ENCODE results near the gene MTCL3.

Gene MTCL3

GRCh38 chr6:127459231-127459641 lies 59.9 kb downstream of the MTCL3 start, which contains the start of gene KIAA0408:
Gene KIAA0408 (minus strand): TSS chr6:127459389. CDS start chr6:127453981, 5,408 bp downstream.
- Histone ChIP-seq H3K4me1 (replicated peaks in 1 of 2) (peaks cover 0 to 14% of the 10 kb centered on the region in 2 donors), H3K27ac (no peak within 1 kb of the TSS), H3K4me3 (no peak within 1 kb of the TSS)
- peak in 7 of 8 experiments; percentile 18 to 93 (median 73) for ATAC-seq (replicated peaks in 6 of 8)
- 0 to 50% (median 22%) methylated on average over 2 to 4 of the region's 4 CpGs; no CpG with 5 or more reads in 2 of the 10 experiments for WGBS, 10 experiments
- in situ Hi-C loops (cut with MboI; ENCODE audit: low pct_unique_long_range_greater_than_20kb in 2 of 9, low sequenced_read_pairs in 9 of 9, unreplicated experiment in 9 of 9), result no loop called here

GRCh38 chr6:127458817-127459216 lies 60.3 kb downstream of the MTCL3 start:
- Histone ChIP-seq H3K4me3 (no peak overlapping the region), H3K4me1 (replicated peaks in 1 of 2) (peaks cover 0 to 19% of the 10 kb centered on the region in 2 donors), H3K27ac (no peak overlapping the region)
- ATAC-seq (replicated peaks in 6 of 8), result peak in 5 of 8 experiments; percentile 16 to 89 (median 76)
- in situ Hi-C loops (cut with MboI; ENCODE audit: low pct_unique_long_range_greater_than_20kb in 2 of 9, low sequenced_read_pairs in 9 of 9, unreplicated experiment in 9 of 9), result no loop called here
- WGBS, 10 experiments, result 0 to 95% (median 78%) methylated on average over 2 to 4 of the region's 4 CpGs

GRCh38 chr6:127458222-127458621 lies 60.9 kb downstream of the MTCL3 start:
- in situ Hi-C loops (cut with MboI; ENCODE audit: low pct_unique_long_range_greater_than_20kb in 2 of 9, low sequenced_read_pairs in 9 of 9, unreplicated experiment in 9 of 9), result no loop called here
- Histone ChIP-seq H3K27ac (no peak overlapping the region), H3K4me1 (replicated peaks in 1 of 2) (peaks cover 0 to 20% of the 10 kb centered on the region in 2 donors), H3K4me3 (no peak overlapping the region)
- 11 to 100% (median 83%) methylated on average over 1 to 3 of the region's 3 CpGs for WGBS, 10 experiments
- ATAC-seq (replicated peaks in 6 of 8), result no peak

- 33 to 100% (median 85%) methylated on average over 1 to 3 of the region's 3 CpGs; no CpG with 5 or more reads in 1 of the 10 experiments for WGBS, 10 experiments
- in situ Hi-C loops (cut with MboI; ENCODE audit: low pct_unique_long_range_greater_than_20kb in 2 of 9, low sequenced_read_pairs in 9 of 9, unreplicated experiment in 9 of 9), result no loop called here
- ATAC-seq (replicated peaks in 6 of 8), result peak in 2 of 8 experiments; percentile 20 to 22
- Histone ChIP-seq H3K27ac (no peak overlapping the region), H3K4me1 (replicated peaks in 1 of 2) (peaks cover 0 to 20% of the 10 kb centered on the region in 2 donors), H3K4me3 (no peak overlapping the region)
These were observed 61.6 kb downstream of the MTCL3 start for GRCh38 chr6:127457456-127458064.

- Histone ChIP-seq H3K4me1 (replicated peaks in 1 of 2) (peaks cover 0 to 20% of the 10 kb centered on the region in 2 donors), H3K4me3 (no peak overlapping the region), H3K27ac (no peak overlapping the region)
- no peak for ATAC-seq (replicated peaks in 6 of 8)
- 80 to 100% (median 95%) methylated on average over 1 to 3 of the region's 3 CpGs; no CpG with 5 or more reads in 1 of the 10 experiments for WGBS, 10 experiments
- in situ Hi-C loops (cut with MboI; ENCODE audit: low pct_unique_long_range_greater_than_20kb in 2 of 9, low sequenced_read_pairs in 9 of 9, unreplicated experiment in 9 of 9), result no loop called here
These were observed 62.7 kb downstream of the MTCL3 start for GRCh38 chr6:127456465-127456864.

GRCh38 chr6:127453845-127454619 lies 65.1 kb downstream of the MTCL3 start:
- H3K27ac ChIP-seq, result no peak overlapping the region
- WGBS, 10 experiments, result 28 to 100% (median 97%) methylated on average over 1 to 2 of the region's 2 CpGs
- no peak overlapping the region for H3K4me3 ChIP-seq
- peak; percentile 45 to 84 (median 60) for ATAC-seq (replicated peaks in 6 of 8)
- H3K4me1 ChIP-seq (replicated peaks in 1 of 2), result peaks cover 0 to 20% of the 10 kb centered on the region in 2 donors
- in situ Hi-C loops (cut with MboI; ENCODE audit: low pct_unique_long_range_greater_than_20kb in 2 of 9, low sequenced_read_pairs in 9 of 9, unreplicated experiment in 9 of 9), result no loop called here

- ATAC-seq (replicated peaks in 6 of 8), result peak in 1 of 8 experiments; percentile 38
- in situ Hi-C loops (cut with MboI; ENCODE audit: low pct_unique_long_range_greater_than_20kb in 2 of 9, low sequenced_read_pairs in 9 of 9, unreplicated experiment in 9 of 9), result no loop called here
- peaks cover 0 to 10% of the 10 kb centered on the region in 2 donors for H3K4me1 ChIP-seq (replicated peaks in 1 of 2)
- no peak overlapping the region for H3K27ac ChIP-seq
- H3K4me3 ChIP-seq, result no peak overlapping the region
These were observed 66.3 kb downstream of the MTCL3 start for GRCh38 chr6:127452803-127453202.

GRCh38 chr6:127451388-127451787 lies 67.7 kb downstream of the MTCL3 start:
- Histone ChIP-seq H3K4me1 (replicated peaks in 1 of 2) (peaks cover 0 to 10% of the 10 kb centered on the region in 2 donors), H3K4me3 (no peak overlapping the region), H3K27ac (no peak overlapping the region)
- WGBS, 10 experiments, result 88 to 100% (median 94%) methylated on average over 2 to 3 of the region's 3 CpGs; no CpG with 5 or more reads in 1 of the 10 experiments
- ATAC-seq (replicated peaks in 6 of 8), result no peak
- in situ Hi-C loops (cut with MboI; ENCODE audit: low pct_unique_long_range_greater_than_20kb in 2 of 9, low sequenced_read_pairs in 9 of 9, unreplicated experiment in 9 of 9), result no loop called here

GRCh38 chr6:127447780-127448179 lies 71.4 kb downstream of the MTCL3 start:
- no peak overlapping the region for H3K4me3 ChIP-seq
- H3K27ac ChIP-seq, result no peak overlapping the region
- ATAC-seq (replicated peaks in 6 of 8), result no peak
- no peaks in the 10 kb centered on the region for H3K4me1 ChIP-seq (replicated peaks in 1 of 2)
- in situ Hi-C loops (cut with MboI; ENCODE audit: low pct_unique_long_range_greater_than_20kb in 2 of 9, low sequenced_read_pairs in 9 of 9, unreplicated experiment in 9 of 9), result no loop called here

GRCh38 chr6:127446356-127446755 lies 72.8 kb downstream of the MTCL3 start:
- ATAC-seq (replicated peaks in 6 of 8), result peak in 3 of 8 experiments; percentile 27 to 80 (median 48)
- no peaks in the 10 kb centered on the region for H3K4me1 ChIP-seq (replicated peaks in 1 of 2)
- WGBS, 10 experiments, result 63 to 100% (median 98%) methylated on average over 1 to 7 of the region's 7 CpGs; no CpG with 5 or more reads in 1 of the 10 experiments
- no peak overlapping the region for H3K27ac ChIP-seq
- no peak overlapping the region for H3K4me3 ChIP-seq
- in situ Hi-C loops (cut with MboI; ENCODE audit: low pct_unique_long_range_greater_than_20kb in 2 of 9, low sequenced_read_pairs in 9 of 9, unreplicated experiment in 9 of 9), result no loop called here

GRCh38 chr6:127441881-127442280 lies 77.3 kb downstream of the MTCL3 start:
- H3K4me1 ChIP-seq (replicated peaks in 1 of 2), result no peaks in the 10 kb centered on the region
- no peak overlapping the region for H3K27ac ChIP-seq
- ATAC-seq (replicated peaks in 6 of 8), result no peak
- WGBS, 10 experiments, result 17 to 100% (median 54%) methylated on average over 1 of the region's 1 CpG; no CpG with 5 or more reads in 2 of the 10 experiments
- in situ Hi-C loops (cut with MboI; ENCODE audit: low pct_unique_long_range_greater_than_20kb in 2 of 9, low sequenced_read_pairs in 9 of 9, unreplicated experiment in 9 of 9), result no loop called here
- H3K4me3 ChIP-seq, result no peak overlapping the region

- 0 to 94% (median 57%) methylated on average over 1 to 2 of the region's 2 CpGs; no CpG with 5 or more reads in 1 of the 10 experiments for WGBS, 10 experiments
- no peak overlapping the region for H3K4me3 ChIP-seq
- no peak for ATAC-seq (replicated peaks in 6 of 8)
These were observed 79.4 kb downstream of the MTCL3 start for GRCh38 chr6:127439718-127440117.

GRCh38 chr6:127436578-127437110 lies 82.5 kb downstream of the MTCL3 start:
- WGBS, 10 experiments, result 72 to 100% (median 87%) methylated on average over 1 to 3 of the region's 3 CpGs; no CpG with 5 or more reads in 4 of the 10 experiments
- Histone ChIP-seq H3K27ac (no peak overlapping the region), H3K4me3 (no peak overlapping the region), H3K4me1 (replicated peaks in 1 of 2) (no peaks in the 10 kb centered on the region)
- in situ Hi-C loops (cut with MboI; ENCODE audit: low pct_unique_long_range_greater_than_20kb in 2 of 9, low sequenced_read_pairs in 9 of 9, unreplicated experiment in 9 of 9), result no loop called here
- no peak for ATAC-seq (replicated peaks in 6 of 8)

More at GRCh38 chr6:127439718-127440117, 79.4 kb downstream of the MTCL3 start:
- H3K27ac ChIP-seq, result no peak overlapping the region
- in situ Hi-C loops (cut with MboI; ENCODE audit: low pct_unique_long_range_greater_than_20kb in 2 of 9, low sequenced_read_pairs in 9 of 9, unreplicated experiment in 9 of 9), result no loop called here
- no peaks in the 10 kb centered on the region for H3K4me1 ChIP-seq (replicated peaks in 1 of 2)

All from motor neuron (in vitro differentiated cells).